Measurements from ENCODE around the gene MRPL27.

DNA sequence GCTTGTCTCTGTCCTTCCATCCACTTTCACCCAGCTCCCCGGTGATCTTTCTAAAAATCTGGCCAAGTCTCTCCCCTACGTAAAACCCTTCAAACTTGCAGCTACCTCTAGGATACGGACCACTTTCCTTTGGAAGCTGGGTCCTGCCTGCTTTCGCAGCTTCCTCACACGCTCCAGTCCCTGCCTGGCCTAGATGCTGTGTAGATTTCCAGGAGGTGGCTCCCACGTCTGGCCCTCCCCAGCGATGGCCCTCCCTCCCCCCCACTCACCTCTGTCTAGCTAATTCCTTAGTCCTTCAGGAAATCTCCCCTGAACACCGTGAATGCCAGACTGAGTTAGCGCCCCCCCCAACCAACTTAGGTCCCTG is 24.9 kb upstream of the MRPL27 start:
- TF ChIP-seq EZH2 (IDR thresholded peaks at IDR 0.05; ENCODE audit: borderline replicate concordance, insufficient read depth, low read length, poor library complexity, severe bottlenecking) (no peak), TAF1 (IDR thresholded peaks at IDR 0.05; ENCODE audit: low read depth) (no peak), EP300 (conservative IDR thresholded peaks at IDR 0.05; ENCODE audit: poor library complexity, severe bottlenecking) (no peak), POLR2AphosphoS5 (IDR thresholded peaks at IDR 0.05) (no peak), SMC3 (conservative IDR thresholded peaks at IDR 0.05; ENCODE audit: poor library complexity) (no peak)
- TF ChIP-seq, protein P1, sequence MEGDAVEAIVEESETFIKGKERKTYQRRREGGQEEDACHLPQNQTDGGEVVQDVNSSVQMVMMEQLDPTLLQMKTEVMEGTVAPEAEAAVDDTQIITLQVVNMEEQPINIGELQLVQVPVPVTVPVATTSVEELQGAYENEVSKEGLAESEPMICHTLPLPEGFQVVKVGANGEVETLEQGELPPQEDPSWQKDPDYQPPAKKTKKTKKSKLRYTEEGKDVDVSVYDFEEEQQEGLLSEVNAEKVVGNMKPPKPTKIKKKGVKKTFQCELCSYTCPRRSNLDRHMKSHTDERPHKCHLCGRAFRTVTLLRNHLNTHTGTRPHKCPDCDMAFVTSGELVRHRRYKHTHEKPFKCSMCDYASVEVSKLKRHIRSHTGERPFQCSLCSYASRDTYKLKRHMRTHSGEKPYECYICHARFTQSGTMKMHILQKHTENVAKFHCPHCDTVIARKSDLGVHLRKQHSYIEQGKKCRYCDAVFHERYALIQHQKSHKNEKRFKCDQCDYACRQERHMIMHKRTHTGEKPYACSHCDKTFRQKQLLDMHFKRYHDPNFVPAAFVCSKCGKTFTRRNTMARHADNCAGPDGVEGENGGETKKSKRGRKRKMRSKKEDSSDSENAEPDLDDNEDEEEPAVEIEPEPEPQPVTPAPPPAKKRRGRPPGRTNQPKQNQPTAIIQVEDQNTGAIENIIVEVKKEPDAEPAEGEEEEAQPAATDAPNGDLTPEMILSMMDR (IDR thresholded peaks at IDR 0.05; ENCODE audit: poor library complexity, severe bottlenecking) = no peak
- TF ChIP-seq, protein P2, sequence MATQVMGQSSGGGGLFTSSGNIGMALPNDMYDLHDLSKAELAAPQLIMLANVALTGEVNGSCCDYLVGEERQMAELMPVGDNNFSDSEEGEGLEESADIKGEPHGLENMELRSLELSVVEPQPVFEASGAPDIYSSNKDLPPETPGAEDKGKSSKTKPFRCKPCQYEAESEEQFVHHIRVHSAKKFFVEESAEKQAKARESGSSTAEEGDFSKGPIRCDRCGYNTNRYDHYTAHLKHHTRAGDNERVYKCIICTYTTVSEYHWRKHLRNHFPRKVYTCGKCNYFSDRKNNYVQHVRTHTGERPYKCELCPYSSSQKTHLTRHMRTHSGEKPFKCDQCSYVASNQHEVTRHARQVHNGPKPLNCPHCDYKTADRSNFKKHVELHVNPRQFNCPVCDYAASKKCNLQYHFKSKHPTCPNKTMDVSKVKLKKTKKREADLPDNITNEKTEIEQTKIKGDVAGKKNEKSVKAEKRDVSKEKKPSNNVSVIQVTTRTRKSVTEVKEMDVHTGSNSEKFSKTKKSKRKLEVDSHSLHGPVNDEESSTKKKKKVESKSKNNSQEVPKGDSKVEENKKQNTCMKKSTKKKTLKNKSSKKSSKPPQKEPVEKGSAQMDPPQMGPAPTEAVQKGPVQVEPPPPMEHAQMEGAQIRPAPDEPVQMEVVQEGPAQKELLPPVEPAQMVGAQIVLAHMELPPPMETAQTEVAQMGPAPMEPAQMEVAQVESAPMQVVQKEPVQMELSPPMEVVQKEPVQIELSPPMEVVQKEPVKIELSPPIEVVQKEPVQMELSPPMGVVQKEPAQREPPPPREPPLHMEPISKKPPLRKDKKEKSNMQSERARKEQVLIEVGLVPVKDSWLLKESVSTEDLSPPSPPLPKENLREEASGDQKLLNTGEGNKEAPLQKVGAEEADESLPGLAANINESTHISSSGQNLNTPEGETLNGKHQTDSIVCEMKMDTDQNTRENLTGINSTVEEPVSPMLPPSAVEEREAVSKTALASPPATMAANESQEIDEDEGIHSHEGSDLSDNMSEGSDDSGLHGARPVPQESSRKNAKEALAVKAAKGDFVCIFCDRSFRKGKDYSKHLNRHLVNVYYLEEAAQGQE (IDR thresholded peaks at IDR 0.05; ENCODE audit: borderline replicate concordance) = no peak
